K562 (cell line): ENCODE data around the gene RNASEH1. TPM values are rescaled to one million over a fixed set of nuclear protein-coding genes. Genes with fewer than 3 reads are reported as not detected.
"Not testable (repeated sequence)": the region's sequence is repeated elsewhere in the genome, so short reads cannot be mapped to it uniquely, and the experiment has no call there.

Experiments used
- ATAC-seq: fragments of 200-7000 bp; cut with Tn5 transposase; 3 replicates; pipeline ENCODE4 v1.9.1; 2020; ENCODE audit warnings: moderate library complexity
- BruUV-seq: library from RNA; stranded (reverse); fragments of 400-500 nt; replicated peaks from 2 replicates; lab custom pipeline; 2021; lab: Mats Ljungman, UMichigan
- CTCF ChIA-PET: fragments of 300-600 bp; formaldehyde crosslinking; extraction: SDS; loops from one replicate; lab custom pipeline; 2021; ENCODE audit warnings: low intra/inter-chr PET ratio; lab: Yijun Ruan, JAX
- POLR2A ChIA-PET: fragments of 300-600, 350-650 bp; sonication (Branson Sonifier 250); formaldehyde crosslinking; extraction: SDS; loops from one replicate; lab custom pipeline; 2021; ENCODE audit warnings: antibody characterized with exemption, inconsistent platforms; lab: Yijun Ruan, JAX
- DNase-seq, 4 experiments: peaks; one replicate each; pipeline versions ENCODE4 v3.0.0 to v3.0.0-alpha.2; 2011 to 2018; ENCODE audit warnings: low spot score in 3 of 4, mixed read lengths in 3 of 4; ENCODE audit errors: extremely low read depth in 1 of 4
- FAIRE-seq: peaks from 2 replicates; lab custom pipeline; 2011; peaks lifted over from hg19 to GRCh38; lab: Jason Lieb, UNC
- H2AFZ ChIP-seq: 2 replicates; pipeline ENCODE4 v1.6.0; 2011; ENCODE audit warnings: low read depth, low read length, control low read depth, inconsistent platforms
- H3K27ac ChIP-seq: fragments of 200-600 bp; 3 replicates; pipeline ENCODE4 v1.8.0; 2011; ENCODE audit warnings: low read depth, mild to moderate bottlenecking, control low read depth, inconsistent platforms, low read length, moderate library complexity, mixed read lengths; ENCODE audit errors: extremely low read depth
- H3K27me3 ChIP-seq, 2 experiments: fragments of 300-600 bp in 1 of 2; 2 replicates in 1 of 2; 3 replicates in 1 of 2; pipeline versions ENCODE4 v1.6.0 to v1.8.0; 2011; ENCODE audit warnings: inconsistent platforms in 2 of 2, low read length in 2 of 2, mild to moderate bottlenecking in 1 of 2, mixed read lengths in 1 of 2, moderate library complexity in 1 of 2; ENCODE audit not compliant: control insufficient read depth in 2 of 2, insufficient read depth in 2 of 2
- H3K36me3 ChIP-seq: fragments of 300-600 bp; 3 replicates; pipeline ENCODE4 v1.8.0; 2011; ENCODE audit warnings: mild to moderate bottlenecking, low read length, inconsistent platforms; ENCODE audit not compliant: control insufficient read depth, insufficient read depth
- H3K4me1 ChIP-seq, 2 experiments: fragments of 200-600 bp in 1 of 2; replicated peaks in 1 of 2; 2 replicates in 1 of 2; 3 replicates in 1 of 2; pipeline versions ENCODE4 v1.5.1 to v1.8.0; 2011; ENCODE audit warnings: inconsistent platforms in 2 of 2, low read length in 2 of 2, mild to moderate bottlenecking in 1 of 2, mixed read lengths in 1 of 2, moderate library complexity in 1 of 2; ENCODE audit not compliant: control insufficient read depth in 2 of 2, insufficient read depth in 2 of 2
- H3K4me2 ChIP-seq: 2 replicates; pipeline ENCODE4 v1.6.1; 2011; ENCODE audit warnings: low read length, control low read depth, inconsistent platforms, mixed read lengths; ENCODE audit not compliant: insufficient read depth
- H3K4me3 ChIP-seq: fragments of 200-600 bp; sonication (generic), shearing (Covaris generic); 2 replicates; pipeline ENCODE4 v1.5.1; 2016; ENCODE audit warnings: control low read depth, inconsistent platforms
- H3K79me2 ChIP-seq: fragments of 200-600 bp; 3 replicates; pipeline ENCODE4 v1.8.0; 2011; ENCODE audit warnings: low read length, inconsistent platforms; ENCODE audit not compliant: control insufficient read depth, insufficient read depth
- H3K9ac ChIP-seq, 2 experiments: 2 replicates each; pipeline versions ENCODE4 v1.6.0 to v1.6.1; 2011; ENCODE audit warnings: low read depth in 2 of 2, low read length in 2 of 2, control low read depth in 1 of 2, inconsistent platforms in 1 of 2, mild to moderate bottlenecking in 1 of 2, mixed read lengths in 1 of 2; ENCODE audit not compliant: insufficient read depth in 1 of 2
- H3K9me1 ChIP-seq: one replicate; pipeline ENCODE4 v1.6.0; 2011; ENCODE audit warnings: inconsistent platforms, mild to moderate bottlenecking, low read length, moderate library complexity; ENCODE audit not compliant: control insufficient read depth, insufficient read depth
- H3K9me3 ChIP-seq: replicated peaks from 2 replicates; pipeline ENCODE4 v1.5.1; 2011; ENCODE audit warnings: low read depth, low read length, inconsistent platforms; ENCODE audit not compliant: control insufficient read depth, insufficient read depth
- H4K20me1 ChIP-seq: replicated peaks from 2 replicates; pipeline ENCODE4 v1.6.1; 2011; ENCODE audit warnings: low read length, inconsistent platforms, mixed read lengths; ENCODE audit not compliant: control insufficient read depth, insufficient read depth
- MBD1 ChIP-seq: fragments of 250-450 bp; sonication (Bioruptor Pico); IDR thresholded peaks from 2 replicates; pipeline ENCODE4 v1.8.0; 2022; ENCODE audit warnings: inconsistent platforms
- POLR2A ChIP-seq: fragments of 450-650 bp; conservative IDR thresholded peaks from 2 replicates; pipeline ENCODE4 v1.6.1; 2016
- RBBP5 ChIP-seq: fragments of 200-600 bp; sonication (generic); IDR thresholded peaks from 2 replicates; pipeline ENCODE4 v1.6.1; 2012; ENCODE audit warnings: borderline replicate concordance, mild to moderate bottlenecking, low read length, control low read depth, inconsistent platforms; ENCODE audit not compliant: insufficient read depth, poor library complexity, severe bottlenecking
- WGBS: fragments of 100-300 bp; shearing (Covaris generic); methylation state at CpG from one replicate; pipeline ENCODE4 v1.1.6; 2016; ENCODE audit warnings: low coverage, mixed read lengths; ENCODE audit not compliant: insufficient coverage; ENCODE audit errors: missing lambda C conversion rate; 5-methylcytosine and 5-hydroxymethylcytosine counted together
- in situ Hi-C: fragments of 300-500 bp; cut with MboI; formaldehyde crosslinking; loops from 4 replicates; pipeline ENCODE4 v1.15.0; 2018; ENCODE audit warnings: inconsistent platforms, mixed read lengths
- intact Hi-C: fragments of 100-400 bp; cut with micrococcal nuclease; formaldehyde crosslinking; loops from 2 replicates; pipeline ENCODE4 v1.14.2; 2022
- polyA plus RNA-seq, 8 experiments: library from polyadenylated mRNA; depleted of rRNA in 4 of 8; stranded (reverse) in 5 of 8; unstranded in 3 of 8; fragments of >200 nt; fragmentation: Nextera tagmentation in 2 of 8; fragmentation: Illumina TruSeq in 1 of 8; extraction: Ambion mirVana in 2 of 8; extraction: Trizol in 1 of 8; gene quantifications; 2 replicates each; pipeline versions ENCODE4 v1.2.1 to v1.2.3, GENCODE V29; 2011 to 2014; ENCODE audit warnings: inconsistent platforms in 1 of 8, missing spikeins in 1 of 8
- total RNA-seq, 7 experiments: library from RNA; depleted of rRNA in 6 of 7; stranded (reverse); fragments of >200 nt in 6 of 7; fragmentation: Illumina TruSeq in 2 of 7; extraction: Trizol in 2 of 7; gene quantifications; 2 replicates each; pipeline versions ENCODE4 v1.2.1 to v1.2.3, GENCODE V29; 2011 to 2021; ENCODE audit warnings: low replicate concordance in 1 of 7
- TF ChIP-seq, protein P1 (sequence below): fragments of 250-450 bp; sonication (Bioruptor Pico); IDR thresholded peaks from 2 replicates; pipeline ENCODE4 v1.4.0; 2020; ENCODE audit warnings: mild to moderate bottlenecking

The RNASEH1 gene
- total and polyA plus RNA-seq, 9 of the 15 experiments (the other 6 are each of a cell fraction or from before 2014, with no cell fraction given) = 25.7 to 47.5 (median 42.8) TPM

DNA sequence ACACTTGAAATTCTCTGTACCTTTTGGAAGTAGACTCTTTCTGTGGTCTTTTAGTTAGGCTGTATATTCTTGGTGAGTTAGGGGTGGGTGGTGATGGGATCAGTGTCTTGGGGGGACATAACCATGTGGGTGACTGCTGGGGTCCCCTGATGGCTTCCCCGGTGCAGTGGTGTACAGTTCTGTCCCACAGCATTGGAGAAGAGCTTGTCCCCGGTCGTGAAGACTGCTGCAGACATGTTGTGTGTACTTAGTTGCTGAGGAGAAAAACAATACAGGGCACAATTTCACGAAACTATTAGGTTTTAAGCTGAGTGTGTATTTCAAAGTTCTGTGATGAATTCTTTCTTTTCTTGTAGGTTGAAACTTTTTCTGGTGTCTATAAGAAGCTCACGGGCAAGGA is 22.3 kb upstream of the RNASEH1 start (continued):
- TF ChIP-seq, protein P1, sequence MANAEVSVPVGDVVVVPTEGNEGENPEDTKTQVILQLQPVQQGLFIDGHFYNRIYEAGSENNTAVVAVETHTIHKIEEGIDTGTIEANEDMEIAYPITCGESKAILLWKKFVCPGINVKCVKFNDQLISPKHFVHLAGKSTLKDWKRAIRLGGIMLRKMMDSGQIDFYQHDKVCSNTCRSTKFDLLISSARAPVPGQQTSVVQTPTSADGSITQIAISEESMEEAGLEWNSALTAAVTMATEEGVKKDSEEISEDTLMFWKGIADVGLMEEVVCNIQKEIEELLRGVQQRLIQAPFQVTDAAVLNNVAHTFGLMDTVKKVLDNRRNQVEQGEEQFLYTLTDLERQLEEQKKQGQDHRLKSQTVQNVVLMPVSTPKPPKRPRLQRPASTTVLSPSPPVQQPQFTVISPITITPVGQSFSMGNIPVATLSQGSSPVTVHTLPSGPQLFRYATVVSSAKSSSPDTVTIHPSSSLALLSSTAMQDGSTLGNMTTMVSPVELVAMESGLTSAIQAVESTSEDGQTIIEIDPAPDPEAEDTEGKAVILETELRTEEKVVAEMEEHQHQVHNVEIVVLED (CRISPR knock-in tag) = no peak

- H3K4me2 ChIP-seq = no peak overlapping the region
- 86% methylated on average over 5 of the region's 5 CpGs for WGBS
- no peak for TF ChIP-seq RBBP5
- TF ChIP-seq MBD1 (CRISPR knock-in tag) = no peak
- TF ChIP-seq POLR2A = 0 out of 2 replicates have a peak, but pooled peaks have one; percentile 28
- TF ChIP-seq, all 486 proteins: peak for 1
- H3K79me2 ChIP-seq = peaks cover 52% of the 10 kb centered on the region
- no peak overlapping the region for H3K4me3 ChIP-seq
- peaks cover 45% of the 10 kb centered on the region for H4K20me1 ChIP-seq
- peaks cover 76% of the 10 kb centered on the region for H3K36me3 ChIP-seq
- no peaks in the 10 kb centered on the region for H3K27me3 ChIP-seq
- no peak overlapping the region for H3K9ac ChIP-seq
- no peaks in the 10 kb centered on the region for H3K9me1 ChIP-seq
- intact Hi-C loops (loop anchor here (5.0 kb wide), 1 partner anchor 73 kb away; no protein-coding TSS in a partner anchor), in situ Hi-C loops (no loop called here)
- no peak overlapping the region for H3K27ac ChIP-seq
- ChIA-PET CTCF (no interaction called here), POLR2A (interaction anchor here (0.6 to 1.5 kb wide), 7 partner anchors 8 to 85 kb away, joined by 3 to 8 read pairs (median 3); partner anchors contain the start of gene COLEC11)
- no peak overlapping the region for H2AFZ ChIP-seq
- DNase-seq (no peak), FAIRE-seq (no peak), ATAC-seq (no peak)
- no TSS peak for BruUV-seq
- peaks cover 3% of the 10 kb centered on the region; the same call in 1 of the 2 replicates for H3K9me3 ChIP-seq
- peaks cover 16 to 19% of the 10 kb centered on the region in 2 experiments for H3K4me1 ChIP-seq
Observed at GRCh38 chr2:3578987-3579386, 20.9 kb upstream of the RNASEH1 start.

GRCh38 chr2:3576263-3576630 is 18.1 kb upstream of the RNASEH1 start:
- not testable (repeated sequence) for DNase-seq, BruUV-seq
- 2% methylated on average over 9 of the region's 10 CpGs for whole genome bisulfite sequencing

More at GRCh38 chr2:3576263-3576630, 18.1 kb upstream of the RNASEH1 start:
- Histone ChIP-seq H3K9ac (peak overlapping the region; percentile 97 to 99), H3K36me3 (peaks cover 56% of the 10 kb centered on the region), H3K4me3 (peak overlapping the region; percentile 98), H4K20me1 (peaks cover 45% of the 10 kb centered on the region), H3K27ac (peak overlapping the region; percentile 86), H3K4me2 (peak overlapping the region; percentile 99), H3K79me2 (peaks cover 52% of the 10 kb centered on the region), H3K4me1 (peaks cover 14% of the 10 kb centered on the region in 2 experiments)
- ATAC-seq, H3K9me1 ChIP-seq, FAIRE-seq, H3K9me3 ChIP-seq, CTCF ChIA-PET, H3K27me3 ChIP-seq, H2AFZ ChIP-seq, in situ Hi-C loops: not testable (repeated sequence)
- intact Hi-C loops = loop anchor here (5.0 kb wide), 1 partner anchor 76 kb away; no protein-coding TSS in a partner anchor
- POLR2A ChIA-PET = interaction anchor here (1.1 to 2.3 kb wide), 5 partner anchors 8 to 34 kb away, joined by 3 to 16 read pairs (median 6); no protein-coding TSS in a partner anchor
